GM23338 (cell line): ENCODE measurements around the gene MATN1. TPM values are rescaled to one million over a fixed set of nuclear protein-coding genes. Genes with fewer than 3 reads are reported as not detected.

Source experiments
- ATAC-seq: fragments of 200-7000 bp; cut with Tn5 transposase; 3 replicates; pipeline ENCODE4 v1.9.1; 2020
- DNase-seq: peaks from one replicate; pipeline ENCODE4 v3.0.0-alpha.2; 2015; ENCODE audit warnings: low spot score
- H2AFZ ChIP-seq: fragments of 200-600 bp; sonication (generic); 2 replicates; pipeline ENCODE4 v1.8.0; 2016; ENCODE audit warnings: antibody characterized with exemption, mild to moderate bottlenecking, moderate library complexity
- H3F3A ChIP-seq: fragments of 200-600 bp; sonication (generic); replicated peaks from 2 replicates; pipeline ENCODE4 v1.8.0; 2017; ENCODE audit warnings: antibody characterized with exemption, mixed run types, low read depth
- H3K27ac ChIP-seq: fragments of 200-600 bp; sonication (generic); 2 replicates; pipeline ENCODE4 v1.6.1; 2016; ENCODE audit warnings: low read depth
- H3K27me3 ChIP-seq: fragments of 200-600 bp; sonication (generic); 2 replicates; pipeline ENCODE4 v1.8.0; 2016; ENCODE audit warnings: mild to moderate bottlenecking, mixed run types, moderate library complexity; ENCODE audit not compliant: insufficient read depth
- H3K36me3 ChIP-seq: fragments of 200-600 bp; sonication (generic); 2 replicates; pipeline ENCODE4 v1.8.0; 2016; ENCODE audit warnings: mild to moderate bottlenecking; ENCODE audit not compliant: insufficient read depth
- H3K4me1 ChIP-seq: fragments of 200-600 bp; sonication (generic); 2 replicates; pipeline ENCODE4 v1.8.0; 2016; ENCODE audit warnings: mild to moderate bottlenecking, moderate library complexity; ENCODE audit not compliant: insufficient read depth
- H3K4me2 ChIP-seq: fragments of 200-600 bp; sonication (generic); 2 replicates; pipeline ENCODE4 v1.7.1; 2017; ENCODE audit warnings: mixed run types
- H3K4me3 ChIP-seq: fragments of 200-600 bp; sonication (generic); 2 replicates; pipeline ENCODE4 v1.6.1; 2016; ENCODE audit warnings: mixed run types
- H3K79me2 ChIP-seq: fragments of 200-600 bp; sonication (generic); replicated peaks from 2 replicates; pipeline ENCODE4 v1.8.0; 2017; ENCODE audit warnings: mild to moderate bottlenecking; ENCODE audit not compliant: insufficient read depth
- H3K9me2 ChIP-seq: fragments of 200-600 bp; sonication (generic); 2 replicates; pipeline ENCODE4 v1.8.0; 2017; ENCODE audit not compliant: insufficient read depth
- H4K20me1 ChIP-seq: fragments of 200-600 bp; sonication (generic); replicated peaks from 2 replicates; pipeline ENCODE4 v1.8.0; 2017; ENCODE audit warnings: mild to moderate bottlenecking; ENCODE audit not compliant: insufficient read depth
- H3K27ac Mint-ChIP-seq: 2 replicates; pipeline ENCODE4 v1.8.0; 2020; ENCODE audit warnings: inconsistent platforms, mild to moderate bottlenecking, moderate library complexity, mixed read lengths
- H3K27me3 Mint-ChIP-seq: 3 replicates; pipeline ENCODE4 v1.8.0; 2022; ENCODE audit warnings: low read depth, mild to moderate bottlenecking, moderate library complexity, mixed read lengths, inconsistent platforms; ENCODE audit not compliant: insufficient read depth, poor library complexity
- H3K36me3 Mint-ChIP-seq: 3 replicates; pipeline ENCODE4 v1.8.0; 2021; ENCODE audit warnings: low read depth, mild to moderate bottlenecking, inconsistent platforms, moderate library complexity, mixed read lengths
- H3K4me1 Mint-ChIP-seq: 3 replicates; pipeline ENCODE4 v1.8.0; 2020; ENCODE audit warnings: mild to moderate bottlenecking, inconsistent platforms, mixed read lengths
- H3K4me3 Mint-ChIP-seq: 3 replicates; pipeline ENCODE4 v1.8.0; 2021; ENCODE audit warnings: moderate library complexity, mild to moderate bottlenecking, inconsistent platforms, mixed read lengths
- H3K9me3 Mint-ChIP-seq: 3 replicates; pipeline ENCODE4 v1.8.0; 2020; ENCODE audit warnings: moderate library complexity, mild to moderate bottlenecking, inconsistent platforms, mixed read lengths
- CREB1 ChIP-seq: fragments of 250-450 bp; sonication (Bioruptor Pico); IDR thresholded peaks from 2 replicates; pipeline ENCODE4 v1.5.0; 2020; ENCODE audit warnings: low read depth, mild to moderate bottlenecking, moderate library complexity
- ETS1 ChIP-seq: IDR thresholded peaks from 2 replicates; pipeline ENCODE4 v1.6.1; 2016; ENCODE audit warnings: antibody characterized with exemption
- EZH2 ChIP-seq: fragments of 200-600 bp; sonication (generic); IDR thresholded peaks from one replicate; pipeline ENCODE4 v1.8.0; 2017; ENCODE audit warnings: antibody characterized with exemption, mild to moderate bottlenecking, low read depth; ENCODE audit not compliant: unreplicated experiment
- EZH2phosphoT487 ChIP-seq: fragments of 200-600 bp; sonication (generic); IDR thresholded peaks from one replicate; pipeline ENCODE4 v1.8.1; 2018; ENCODE audit warnings: antibody characterized with exemption; ENCODE audit not compliant: unreplicated experiment
- JUNB ChIP-seq: IDR thresholded peaks from one replicate; pipeline ENCODE4 v1.6.1; 2016; ENCODE audit warnings: antibody characterized with exemption; ENCODE audit not compliant: unreplicated experiment
- NANOG ChIP-seq: IDR thresholded peaks from 2 replicates; pipeline ENCODE4 v1.6.1; 2016; ENCODE audit warnings: antibody characterized with exemption, borderline replicate concordance
- POLR2AphosphoS5 ChIP-seq: IDR thresholded peaks from 2 replicates; pipeline ENCODE4 v1.6.1; 2016; ENCODE audit warnings: antibody characterized with exemption, low read depth
- REST ChIP-seq: IDR thresholded peaks from one replicate; pipeline ENCODE4 v1.6.1; 2018; ENCODE audit warnings: antibody characterized with exemption; ENCODE audit not compliant: unreplicated experiment
- ZNF331 ChIP-seq: fragments of 250-450 bp; sonication (Bioruptor Pico); IDR thresholded peaks from 2 replicates; pipeline ENCODE4 v1.5.0; 2020; ENCODE audit warnings: low read depth, mild to moderate bottlenecking, moderate library complexity
- polyA plus RNA-seq: library from polyadenylated mRNA; unstranded; fragments of >200 nt; fragmentation: Nextera tagmentation; extraction: Ambion mirVana; gene quantifications from 2 replicates; pipeline ENCODE4 v1.2.1, GENCODE V29; 2016
- total RNA-seq: library from RNA; depleted of rRNA; stranded (reverse); fragments of >200 nt; shearing (Covaris generic); gene quantifications from 2 replicates; pipeline ENCODE4 v1.2.3, GENCODE V29; 2014
- TF ChIP-seq, protein P1 (sequence below), 2 experiments: fragments of 200-600 bp in 1 of 2; sonication (generic) in 1 of 2; conservative IDR thresholded peaks; 2 replicates each; pipeline versions ENCODE4 v1.5.1 to v1.6.1; 2016 to 2017; ENCODE audit warnings: antibody characterized with exemption in 2 of 2, low read depth in 2 of 2, mild to moderate bottlenecking in 2 of 2, moderate library complexity in 1 of 2

MATN1 gene
- total and polyA plus RNA-seq, 2 experiments from 2014 or later = 0.08 to 0.31 TPM

DNA sequence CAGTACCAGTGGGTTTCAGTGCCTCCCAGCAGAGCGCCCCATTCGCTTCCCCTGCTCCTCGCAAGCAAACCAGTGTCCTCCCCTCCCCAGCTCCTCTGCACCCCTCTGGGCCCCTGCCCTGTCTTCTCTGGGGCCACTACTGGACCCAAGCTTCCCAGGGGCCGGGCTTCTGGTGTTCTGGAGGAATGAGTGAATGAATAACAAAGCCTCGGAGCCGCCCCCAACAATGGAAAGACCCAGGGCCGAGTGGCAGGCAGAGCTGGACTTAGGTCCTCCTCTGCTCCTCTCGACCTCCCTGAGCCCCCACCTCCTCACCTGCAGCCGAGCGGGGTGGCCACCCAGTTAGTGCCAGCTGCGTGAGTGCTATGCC, 37.6 kb downstream of the MATN1 start (continued):
- TF ChIP-seq REST (no peak), ZNF331 (CRISPR knock-in tag) (no peak), NANOG (no peak), ETS1 (no peak), EZH2 (no peak), CREB1 (CRISPR knock-in tag) (no peak), JUNB (no peak)
- TF ChIP-seq, protein P1, sequence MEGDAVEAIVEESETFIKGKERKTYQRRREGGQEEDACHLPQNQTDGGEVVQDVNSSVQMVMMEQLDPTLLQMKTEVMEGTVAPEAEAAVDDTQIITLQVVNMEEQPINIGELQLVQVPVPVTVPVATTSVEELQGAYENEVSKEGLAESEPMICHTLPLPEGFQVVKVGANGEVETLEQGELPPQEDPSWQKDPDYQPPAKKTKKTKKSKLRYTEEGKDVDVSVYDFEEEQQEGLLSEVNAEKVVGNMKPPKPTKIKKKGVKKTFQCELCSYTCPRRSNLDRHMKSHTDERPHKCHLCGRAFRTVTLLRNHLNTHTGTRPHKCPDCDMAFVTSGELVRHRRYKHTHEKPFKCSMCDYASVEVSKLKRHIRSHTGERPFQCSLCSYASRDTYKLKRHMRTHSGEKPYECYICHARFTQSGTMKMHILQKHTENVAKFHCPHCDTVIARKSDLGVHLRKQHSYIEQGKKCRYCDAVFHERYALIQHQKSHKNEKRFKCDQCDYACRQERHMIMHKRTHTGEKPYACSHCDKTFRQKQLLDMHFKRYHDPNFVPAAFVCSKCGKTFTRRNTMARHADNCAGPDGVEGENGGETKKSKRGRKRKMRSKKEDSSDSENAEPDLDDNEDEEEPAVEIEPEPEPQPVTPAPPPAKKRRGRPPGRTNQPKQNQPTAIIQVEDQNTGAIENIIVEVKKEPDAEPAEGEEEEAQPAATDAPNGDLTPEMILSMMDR (conservative IDR thresholded peaks at IDR 0.05; ENCODE audit: low read depth in 2 of 2) = no peak

DNA sequence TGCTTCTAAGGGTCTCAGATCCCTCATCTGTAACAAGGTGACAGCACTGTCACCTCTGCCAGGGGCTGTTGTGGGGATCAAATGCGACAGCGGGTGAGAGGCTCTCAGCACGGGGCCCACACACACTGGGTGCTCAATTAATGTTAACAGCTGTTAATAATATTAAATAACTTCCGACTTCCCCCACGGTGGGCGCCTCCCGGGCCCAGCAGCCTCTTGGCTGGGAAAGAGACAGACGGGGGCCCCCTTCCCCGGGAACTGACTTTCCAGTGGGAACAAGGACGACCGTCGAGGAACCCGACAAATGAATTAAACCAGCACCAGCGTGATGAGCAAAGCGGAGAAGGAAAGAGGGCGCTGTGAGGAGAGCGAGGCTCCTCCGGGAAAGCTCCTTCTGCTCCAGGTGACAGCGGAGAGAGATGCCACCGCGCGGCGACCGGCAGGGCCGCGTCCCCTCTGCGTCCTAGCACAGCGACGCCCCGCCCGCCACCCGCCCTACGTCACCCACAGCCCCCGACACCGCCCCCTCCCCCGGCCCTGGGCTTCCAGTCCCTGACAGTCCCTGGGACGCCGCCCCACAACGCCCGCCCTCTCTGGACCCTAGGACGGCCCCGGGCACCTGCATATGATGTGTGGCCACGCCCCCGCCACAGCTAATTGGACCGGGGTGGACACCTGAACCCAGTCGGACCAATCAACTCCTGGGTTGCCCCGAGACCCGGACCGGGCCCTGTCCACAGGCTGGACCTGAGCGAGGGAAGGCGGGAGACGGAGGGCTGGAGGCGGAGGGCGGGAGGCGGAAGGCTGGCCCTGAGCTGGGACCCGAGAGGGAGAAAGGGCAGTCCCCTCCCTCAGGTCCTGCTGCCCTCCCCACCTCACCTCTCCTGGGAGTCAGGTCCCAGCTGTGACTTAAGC, 38.2 kb downstream of the MATN1 start:
- Histone ChIP-seq H3K4me2 (peak overlapping the region; percentile 91), H3K27me3 (peaks cover 5% of the 10 kb centered on the region; the same call in 1 of the 2 replicates), H3K4me3 (peak overlapping the region; percentile 66), H3K36me3 (no peaks in the 10 kb centered on the region), H4K20me1 (no peaks in the 10 kb centered on the region), H2AFZ (peak overlapping the region; percentile 96), H3K79me2 (no peaks in the 10 kb centered on the region), H3K27ac (0 out of 2 replicates have a peak overlapping the region, but pooled peaks have one; percentile 84), H3F3A (no peaks in the 10 kb centered on the region; the same call in 1 of the 2 replicates), H3K4me1 (peaks cover 28% of the 10 kb centered on the region), H3K9me2 (no peaks in the 10 kb centered on the region)
- Mint-ChIP-seq H3K4me3 (peak overlapping the region; percentile 75), H3K27me3 (peaks cover 24% of the 10 kb centered on the region), H3K36me3 (no peaks in the 10 kb centered on the region), H3K9me3 (peaks cover 6% of the 10 kb centered on the region; the same call in 2 of the 3 replicates), H3K4me1 (peaks cover 28% of the 10 kb centered on the region), H3K27ac (no peak overlapping the region)
- ATAC-seq (peak; percentile 96), DNase-seq (peak; percentile 99)
- TF ChIP-seq POLR2AphosphoS5 = peak; percentile 76
- TF ChIP-seq CREB1 (CRISPR knock-in tag) = peak; percentile 78
- TF ChIP-seq, protein P1 (conservative IDR thresholded peaks at IDR 0.05; ENCODE audit: low read depth in 2 of 2) = peak; percentile 18 to 59; a peak in 2 of 4 replicates
- TF ChIP-seq EZH2phosphoT487 = no peak
